HEK293 (cell line): ENCODE results near the gene CDK4.

ENCODE experiments used
- KLF1 ChIP-seq: fragments of 450-650 bp; formaldehyde crosslinking; IDR thresholded peaks from 2 replicates; pipeline ENCODE4 v1.5.1; 2016; ENCODE audit warnings: missing biosample characterization, missing genetic modification characterization
- SETDB1 ChIP-seq: IDR thresholded peaks from one replicate; pipeline ENCODE4 v1.6.1; 2017; ENCODE audit warnings: mild to moderate bottlenecking, low read length, moderate library complexity, mixed read lengths; ENCODE audit not compliant: insufficient read length
- ZNF138 ChIP-seq: fragments of 450-650 bp; formaldehyde crosslinking; IDR thresholded peaks from 2 replicates; pipeline ENCODE4 v1.5.1; 2016; ENCODE audit warnings: missing biosample characterization, missing genetic modification characterization, borderline replicate concordance
- ZNF24 ChIP-seq: fragments of 450-650 bp; formaldehyde crosslinking; IDR thresholded peaks from 2 replicates; pipeline ENCODE4 v1.5.1; 2016; ENCODE audit warnings: missing biosample characterization, missing genetic modification characterization
- ZNF274 ChIP-seq, 2 experiments: fragments of 200-500 bp in 1 of 2; fragments of 450-650 bp in 1 of 2; sonication (Bioruptor generic) in 1 of 2; formaldehyde crosslinking in 1 of 2; IDR thresholded peaks; 2 replicates each; pipeline versions ENCODE4 v1.5.1 to v1.6.1; 2014 to 2016; ENCODE audit warnings: borderline replicate concordance in 1 of 2, inconsistent platforms in 1 of 2, low read length in 1 of 2, missing biosample characterization in 1 of 2, missing genetic modification characterization in 1 of 2
- ZNF658 ChIP-seq: fragments of 450-650 bp; formaldehyde crosslinking; IDR thresholded peaks from 2 replicates; pipeline ENCODE4; 2016; ENCODE audit warnings: missing biosample characterization, missing genetic modification characterization
- TF ChIP-seq, protein P1 (sequence below): fragments of 450-650 bp; formaldehyde crosslinking; IDR thresholded peaks from 2 replicates; pipeline ENCODE4 v1.5.1; 2016; ENCODE audit warnings: missing biosample characterization, missing genetic modification characterization
- TF ChIP-seq, protein P2 (sequence below): fragments of 450-650 bp; formaldehyde crosslinking; IDR thresholded peaks from 2 replicates; pipeline ENCODE4 v1.5.1; 2016; ENCODE audit warnings: missing biosample characterization, missing genetic modification characterization
- TF ChIP-seq, protein P3 (sequence below): fragments of 450-650 bp; formaldehyde crosslinking; IDR thresholded peaks from 2 replicates; pipeline ENCODE4 v1.5.1; 2016; ENCODE audit warnings: missing biosample characterization, missing genetic modification characterization
- TF ChIP-seq, protein P4 (sequence below): fragments of 450-650 bp; IDR thresholded peaks from 2 replicates; pipeline ENCODE4 v1.5.1; 2018; ENCODE audit warnings: missing biosample characterization, missing genetic modification characterization
- TF ChIP-seq, protein P5 (sequence below): fragments of 450-650 bp; formaldehyde crosslinking; IDR thresholded peaks from 2 replicates; pipeline ENCODE4 v1.5.1; 2016; ENCODE audit warnings: missing biosample characterization, missing genetic modification characterization

DNA sequence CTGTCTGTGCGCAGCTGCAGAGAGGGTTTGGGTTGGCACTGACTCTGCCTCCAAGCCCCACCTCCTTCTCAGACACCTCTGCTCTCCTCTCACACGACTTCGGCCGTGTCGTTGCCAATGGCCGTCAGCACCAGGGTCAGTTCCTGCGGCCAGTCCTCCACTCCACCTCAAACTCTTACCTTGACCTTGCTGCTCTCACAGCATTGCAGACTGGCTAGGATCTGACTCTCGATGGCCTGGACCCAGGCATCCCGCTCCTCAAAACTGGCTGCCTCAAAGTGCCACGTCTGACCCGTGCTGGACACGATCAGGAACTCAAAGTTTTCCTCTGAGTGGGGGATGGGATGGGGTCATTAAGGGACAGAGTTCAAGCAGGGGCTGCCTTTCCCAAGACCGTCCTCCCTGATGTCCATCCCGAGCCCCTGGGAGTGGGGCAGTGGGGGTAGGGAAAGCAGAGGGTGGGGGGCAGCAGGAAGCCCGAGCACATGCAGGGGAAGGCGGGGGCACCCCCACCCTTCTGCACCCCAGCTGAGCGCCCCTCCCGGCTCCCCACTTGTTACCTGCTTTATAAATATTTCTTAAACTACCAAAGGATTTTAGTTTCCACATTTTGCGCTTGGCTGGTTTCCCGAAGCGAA is 24.2 kb downstream of the CDK4 start:
- TF ChIP-seq, protein P1, sequence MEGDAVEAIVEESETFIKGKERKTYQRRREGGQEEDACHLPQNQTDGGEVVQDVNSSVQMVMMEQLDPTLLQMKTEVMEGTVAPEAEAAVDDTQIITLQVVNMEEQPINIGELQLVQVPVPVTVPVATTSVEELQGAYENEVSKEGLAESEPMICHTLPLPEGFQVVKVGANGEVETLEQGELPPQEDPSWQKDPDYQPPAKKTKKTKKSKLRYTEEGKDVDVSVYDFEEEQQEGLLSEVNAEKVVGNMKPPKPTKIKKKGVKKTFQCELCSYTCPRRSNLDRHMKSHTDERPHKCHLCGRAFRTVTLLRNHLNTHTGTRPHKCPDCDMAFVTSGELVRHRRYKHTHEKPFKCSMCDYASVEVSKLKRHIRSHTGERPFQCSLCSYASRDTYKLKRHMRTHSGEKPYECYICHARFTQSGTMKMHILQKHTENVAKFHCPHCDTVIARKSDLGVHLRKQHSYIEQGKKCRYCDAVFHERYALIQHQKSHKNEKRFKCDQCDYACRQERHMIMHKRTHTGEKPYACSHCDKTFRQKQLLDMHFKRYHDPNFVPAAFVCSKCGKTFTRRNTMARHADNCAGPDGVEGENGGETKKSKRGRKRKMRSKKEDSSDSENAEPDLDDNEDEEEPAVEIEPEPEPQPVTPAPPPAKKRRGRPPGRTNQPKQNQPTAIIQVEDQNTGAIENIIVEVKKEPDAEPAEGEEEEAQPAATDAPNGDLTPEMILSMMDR (tag by site-specific recombination): no peak
- TF ChIP-seq, protein P2, sequence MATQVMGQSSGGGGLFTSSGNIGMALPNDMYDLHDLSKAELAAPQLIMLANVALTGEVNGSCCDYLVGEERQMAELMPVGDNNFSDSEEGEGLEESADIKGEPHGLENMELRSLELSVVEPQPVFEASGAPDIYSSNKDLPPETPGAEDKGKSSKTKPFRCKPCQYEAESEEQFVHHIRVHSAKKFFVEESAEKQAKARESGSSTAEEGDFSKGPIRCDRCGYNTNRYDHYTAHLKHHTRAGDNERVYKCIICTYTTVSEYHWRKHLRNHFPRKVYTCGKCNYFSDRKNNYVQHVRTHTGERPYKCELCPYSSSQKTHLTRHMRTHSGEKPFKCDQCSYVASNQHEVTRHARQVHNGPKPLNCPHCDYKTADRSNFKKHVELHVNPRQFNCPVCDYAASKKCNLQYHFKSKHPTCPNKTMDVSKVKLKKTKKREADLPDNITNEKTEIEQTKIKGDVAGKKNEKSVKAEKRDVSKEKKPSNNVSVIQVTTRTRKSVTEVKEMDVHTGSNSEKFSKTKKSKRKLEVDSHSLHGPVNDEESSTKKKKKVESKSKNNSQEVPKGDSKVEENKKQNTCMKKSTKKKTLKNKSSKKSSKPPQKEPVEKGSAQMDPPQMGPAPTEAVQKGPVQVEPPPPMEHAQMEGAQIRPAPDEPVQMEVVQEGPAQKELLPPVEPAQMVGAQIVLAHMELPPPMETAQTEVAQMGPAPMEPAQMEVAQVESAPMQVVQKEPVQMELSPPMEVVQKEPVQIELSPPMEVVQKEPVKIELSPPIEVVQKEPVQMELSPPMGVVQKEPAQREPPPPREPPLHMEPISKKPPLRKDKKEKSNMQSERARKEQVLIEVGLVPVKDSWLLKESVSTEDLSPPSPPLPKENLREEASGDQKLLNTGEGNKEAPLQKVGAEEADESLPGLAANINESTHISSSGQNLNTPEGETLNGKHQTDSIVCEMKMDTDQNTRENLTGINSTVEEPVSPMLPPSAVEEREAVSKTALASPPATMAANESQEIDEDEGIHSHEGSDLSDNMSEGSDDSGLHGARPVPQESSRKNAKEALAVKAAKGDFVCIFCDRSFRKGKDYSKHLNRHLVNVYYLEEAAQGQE (tag by site-specific recombination): no peak; the same call in none of the 2 replicates
- TF ChIP-seq ZNF274 (IDR thresholded peaks at IDR 0.05; ENCODE audit: low read length) (no peak), ZNF274 (tag by site-specific recombination; IDR thresholded peaks at IDR 0.05; ENCODE audit: borderline replicate concordance) (no peak), SETDB1 (no peak), ZNF138 (tag by site-specific recombination) (no peak), ZNF24 (tag by site-specific recombination) (no peak), KLF1 (tag by site-specific recombination) (no peak), ZNF658 (no peak)
- TF ChIP-seq, protein P3, sequence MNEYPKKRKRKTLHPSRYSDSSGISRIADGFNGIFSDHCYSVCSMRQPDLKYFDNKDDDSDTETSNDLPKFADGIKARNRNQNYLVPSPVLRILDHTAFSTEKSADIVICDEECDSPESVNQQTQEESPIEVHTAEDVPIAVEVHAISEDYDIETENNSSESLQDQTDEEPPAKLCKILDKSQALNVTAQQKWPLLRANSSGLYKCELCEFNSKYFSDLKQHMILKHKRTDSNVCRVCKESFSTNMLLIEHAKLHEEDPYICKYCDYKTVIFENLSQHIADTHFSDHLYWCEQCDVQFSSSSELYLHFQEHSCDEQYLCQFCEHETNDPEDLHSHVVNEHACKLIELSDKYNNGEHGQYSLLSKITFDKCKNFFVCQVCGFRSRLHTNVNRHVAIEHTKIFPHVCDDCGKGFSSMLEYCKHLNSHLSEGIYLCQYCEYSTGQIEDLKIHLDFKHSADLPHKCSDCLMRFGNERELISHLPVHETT: no peak
- TF ChIP-seq, protein P4, sequence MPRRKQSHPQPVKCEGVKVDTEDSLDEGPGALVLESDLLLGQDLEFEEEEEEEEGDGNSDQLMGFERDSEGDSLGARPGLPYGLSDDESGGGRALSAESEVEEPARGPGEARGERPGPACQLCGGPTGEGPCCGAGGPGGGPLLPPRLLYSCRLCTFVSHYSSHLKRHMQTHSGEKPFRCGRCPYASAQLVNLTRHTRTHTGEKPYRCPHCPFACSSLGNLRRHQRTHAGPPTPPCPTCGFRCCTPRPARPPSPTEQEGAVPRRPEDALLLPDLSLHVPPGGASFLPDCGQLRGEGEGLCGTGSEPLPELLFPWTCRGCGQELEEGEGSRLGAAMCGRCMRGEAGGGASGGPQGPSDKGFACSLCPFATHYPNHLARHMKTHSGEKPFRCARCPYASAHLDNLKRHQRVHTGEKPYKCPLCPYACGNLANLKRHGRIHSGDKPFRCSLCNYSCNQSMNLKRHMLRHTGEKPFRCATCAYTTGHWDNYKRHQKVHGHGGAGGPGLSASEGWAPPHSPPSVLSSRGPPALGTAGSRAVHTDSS: no peak
- TF ChIP-seq, protein P5, sequence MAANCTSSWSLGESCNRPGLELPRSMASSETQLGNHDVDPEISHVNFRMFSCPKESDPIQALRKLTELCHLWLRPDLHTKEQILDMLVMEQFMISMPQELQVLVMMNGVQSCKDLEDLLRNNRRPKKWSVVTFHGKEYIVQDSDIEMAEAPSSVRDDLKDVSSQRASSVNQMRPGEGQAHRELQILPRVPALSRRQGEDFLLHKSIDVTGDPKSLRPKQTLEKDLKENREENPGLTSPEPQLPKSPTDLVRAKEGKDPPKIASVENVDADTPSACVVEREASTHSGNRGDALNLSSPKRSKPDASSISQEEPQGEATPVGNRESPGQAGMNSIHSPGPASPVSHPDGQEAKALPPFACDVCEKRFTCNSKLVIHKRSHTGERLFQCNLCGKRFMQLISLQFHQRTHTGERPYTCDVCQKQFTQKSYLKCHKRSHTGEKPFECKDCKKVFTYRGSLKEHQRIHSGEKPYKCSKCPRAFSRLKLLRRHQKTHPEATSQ (tag by site-specific recombination): no peak
